Stimulated activated CD4-positive, alpha-beta T cell treated with anti-CD3 and anti-CD28 coated beads, Interleukin-1b, Interleukin-23, amount 100 ng/mL, for 1 hour (primary cell): Measurements from ENCODE around the gene ASCL5.

Experiments
- DNase-seq, 2 donors: peaks; one replicate each; pipeline ENCODE4 v3.0.0-alpha.2; 2020; ENCODE audit warnings: low read depth in 2 of 2

ASCL5 gene

GRCh38 chr1:201085902-201086735, 40.9 kb downstream of the ASCL5 start:
- DNase-seq: no peak

GRCh38 chr1:201084295-201084694, 42.7 kb downstream of the ASCL5 start:
- DNase-seq: no peak

GRCh38 chr1:201083741-201084140, 43.2 kb downstream of the ASCL5 start:
- no peak for DNase-seq

- no peak for DNase-seq
These were observed 46.8 kb downstream of the ASCL5 start for GRCh38 chr1:201080135-201080534.

- no peak for DNase-seq
These were observed 49.2 kb downstream of the ASCL5 start for GRCh38 chr1:201077736-201078135.

GRCh38 chr1:201077116-201077515, 49.9 kb downstream of the ASCL5 start:
- DNase-seq: no peak

- DNase-seq: no peak
These were observed 50.9 kb downstream of the ASCL5 start for GRCh38 chr1:201076092-201076491.

GRCh38 chr1:201074018-201074417, 53.0 kb downstream of the ASCL5 start:
- DNase-seq: no peak

- no peak for DNase-seq
These were observed 54.1 kb downstream of the ASCL5 start for GRCh38 chr1:201072922-201073321.

DNA sequence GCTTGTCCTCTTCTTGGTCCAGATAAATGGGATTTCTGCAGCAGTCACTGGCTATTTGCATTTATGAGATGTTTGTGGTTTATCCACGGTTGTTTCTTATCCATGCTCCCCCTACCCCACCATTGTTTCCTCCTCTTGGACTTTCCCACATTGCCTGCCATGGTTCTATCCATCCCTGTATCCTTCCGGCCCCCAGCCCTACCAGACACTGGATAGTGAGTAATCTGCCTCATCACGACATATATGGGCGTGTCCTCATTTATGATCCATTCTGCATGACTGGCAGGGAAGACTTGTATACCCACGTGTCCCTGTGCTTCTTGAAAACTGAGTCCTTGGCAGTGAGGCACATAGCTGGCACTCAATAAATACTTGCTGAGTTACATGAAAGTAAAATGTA, 54.8 kb downstream of the ASCL5 start:
- DNase-seq: no peak

- no peak for DNase-seq
These were observed 57.3 kb downstream of the ASCL5 start for GRCh38 chr1:201069636-201070035.

DNA sequence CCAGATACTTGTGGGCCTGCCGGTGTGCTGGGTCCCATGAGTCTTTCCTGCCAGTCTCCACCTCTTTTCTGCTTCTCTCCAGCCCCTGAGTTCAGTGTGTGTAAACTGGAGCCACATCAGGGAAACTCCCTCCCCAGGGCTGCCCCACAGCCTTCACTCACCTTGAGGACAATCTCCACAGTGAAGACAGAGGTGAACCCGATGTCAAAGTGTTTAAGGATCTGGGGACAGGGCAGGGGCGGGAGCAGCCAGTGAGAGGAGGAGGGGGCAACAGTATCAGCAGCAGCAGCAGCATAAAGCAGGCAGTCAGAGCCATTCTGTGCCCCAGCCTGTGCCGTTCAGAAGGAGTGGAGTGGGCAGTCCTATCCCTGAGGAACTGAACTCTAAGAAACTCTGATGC, 58.0 kb downstream of the ASCL5 start:
- DNase-seq: no peak

GRCh38 chr1:201066986-201067385, 60.0 kb downstream of the ASCL5 start:
- no peak for DNase-seq

DNA sequence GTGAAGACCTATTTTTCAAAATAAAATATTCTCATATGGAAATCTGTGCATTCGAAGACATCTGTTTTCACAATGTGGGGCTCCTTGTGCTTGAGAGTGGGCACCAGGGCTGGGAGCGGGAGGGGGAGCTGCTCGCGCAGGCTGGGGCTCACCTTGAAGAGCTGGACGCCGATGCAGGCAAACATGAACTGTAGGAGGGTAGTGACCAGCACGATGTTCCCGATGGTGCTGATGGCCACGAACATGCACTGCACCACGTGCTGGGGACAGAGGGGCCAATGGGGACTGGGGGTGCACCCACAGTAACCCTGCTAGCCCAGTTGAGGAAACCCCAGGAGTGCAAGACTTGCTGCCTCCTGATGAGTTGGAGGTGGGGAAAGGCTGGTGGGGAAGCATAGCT, 61.3 kb downstream of the ASCL5 start:
- no peak for DNase-seq

DNA sequence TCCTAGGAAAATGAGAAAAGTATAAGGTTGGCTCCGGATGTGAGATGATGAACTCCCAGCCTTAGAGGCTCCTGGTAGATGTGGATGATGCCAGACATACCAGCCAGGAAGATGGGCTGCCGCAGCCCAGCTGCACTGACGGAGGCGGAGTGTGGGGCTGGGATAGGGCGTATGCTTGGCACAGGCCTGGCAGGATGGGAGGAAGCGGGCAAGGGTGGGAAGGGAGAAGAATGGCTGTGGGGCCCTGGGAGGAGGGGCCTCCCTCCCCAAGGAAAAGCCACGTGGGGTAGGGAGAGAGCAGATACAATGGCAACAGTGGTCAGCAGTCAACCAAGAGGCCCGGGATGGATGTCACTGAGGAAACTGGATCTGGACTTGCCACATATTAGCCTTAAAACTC, 62.2 kb downstream of the ASCL5 start:
- DNase-seq: no peak
